ENCODE data around the gene DRAM2.
"Not testable (repeated sequence)": the region's sequence is repeated elsewhere in the genome, so short reads cannot be mapped to it uniquely, and the experiment has no call there.

The DRAM2 gene

DNA sequence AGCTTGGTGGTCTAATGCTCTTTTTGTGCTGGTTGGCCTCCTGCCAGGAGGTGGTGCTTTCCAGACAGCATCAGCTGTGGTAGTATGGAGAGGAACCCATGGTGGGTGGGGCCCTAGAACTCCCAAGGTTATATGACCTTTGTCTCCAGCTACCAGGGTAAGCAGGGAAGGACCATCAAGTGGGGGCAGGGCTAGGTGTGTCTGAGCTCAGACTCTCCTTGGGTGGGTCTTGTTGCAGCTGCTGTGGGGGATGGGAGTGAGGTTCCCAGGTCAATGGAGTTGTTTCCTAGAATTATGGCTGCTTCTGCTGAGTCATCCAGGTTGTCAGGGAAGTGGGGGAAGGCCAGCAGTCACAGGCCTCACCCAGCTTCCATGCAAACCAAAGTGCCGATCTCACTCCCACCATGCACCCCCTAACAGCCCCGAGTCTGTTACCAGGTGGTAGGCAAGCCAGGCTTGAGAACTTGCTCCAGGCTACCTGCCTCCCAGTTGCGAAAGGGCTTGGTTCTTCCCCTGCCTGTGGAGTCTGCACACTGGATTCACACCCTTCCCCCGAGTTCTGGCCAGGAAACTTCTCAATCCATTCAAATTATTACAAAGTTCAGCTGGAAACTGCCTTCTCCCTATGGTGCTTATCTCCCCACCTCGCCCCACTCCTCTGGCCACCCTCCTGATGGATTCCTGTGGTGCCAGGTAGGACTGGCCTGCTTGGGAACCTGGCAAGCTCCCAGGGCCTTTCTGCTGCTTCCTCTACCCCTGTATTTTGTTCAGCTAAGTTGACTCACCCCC, 37.8 kb downstream of the DRAM2 start:
- no peak overlapping the region for H3K4me3 ChIP-seq (ENCODE audit: low read length)
- DNase-seq (ENCODE audit: low read depth), result no peak
- no peak for TF ChIP-seq CTCF (conservative IDR thresholded peaks at IDR 0.05; ENCODE audit: low read depth, low read length)

GRCh38 chr1:111099289-111099688, 40.6 kb downstream of the DRAM2 start:
- no peak for DNase-seq (ENCODE audit: low read depth)
- H3K4me3 ChIP-seq (ENCODE audit: low read length), result no peak overlapping the region
- no peak for TF ChIP-seq CTCF (conservative IDR thresholded peaks at IDR 0.05; ENCODE audit: low read depth, low read length)

GRCh38 chr1:111097356-111098099, 42.4 kb downstream of the DRAM2 start:
- TF ChIP-seq CTCF (conservative IDR thresholded peaks at IDR 0.05; ENCODE audit: low read depth, low read length), result no peak
- H3K4me3 ChIP-seq (ENCODE audit: low read length), result no peak overlapping the region

DNA sequence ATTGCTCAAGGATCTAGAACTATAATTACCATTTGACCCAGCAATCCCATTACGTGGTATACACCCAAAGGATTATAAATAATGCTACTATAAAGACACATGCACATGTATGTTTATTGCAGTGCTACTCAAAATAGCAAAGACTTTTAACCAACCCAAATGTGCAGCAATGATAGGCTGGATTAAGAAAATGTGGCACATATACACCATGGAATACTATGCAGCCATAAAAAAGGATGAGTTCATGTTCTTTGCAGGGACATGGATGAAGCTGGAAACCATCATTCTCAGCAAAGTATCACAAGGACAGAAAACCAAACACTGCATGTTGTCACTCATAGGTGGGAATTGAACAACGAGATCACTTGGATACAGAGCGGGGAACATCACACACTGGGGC, 44.5 kb downstream of the DRAM2 start:
- not testable (repeated sequence) for DNase-seq (ENCODE audit: low read depth); H3K4me3 ChIP-seq (ENCODE audit: low read length)

More at GRCh38 chr1:111097356-111098099, 42.4 kb downstream of the DRAM2 start:
- no peak for DNase-seq (ENCODE audit: low read depth)

GRCh38 chr1:111089638-111090037, 50.3 kb downstream of the DRAM2 start:
- no peak for DNase-seq (ENCODE audit: low read depth)
- TF ChIP-seq CTCF (conservative IDR thresholded peaks at IDR 0.05; ENCODE audit: low read depth, low read length), result no peak
- H3K4me3 ChIP-seq (ENCODE audit: low read length), result no peak overlapping the region

GRCh38 chr1:111085676-111086075, 54.2 kb downstream of the DRAM2 start:
- H3K4me3 ChIP-seq (ENCODE audit: low read length), result no peak overlapping the region
- no peak for DNase-seq (ENCODE audit: low read depth)
- no peak for TF ChIP-seq CTCF (conservative IDR thresholded peaks at IDR 0.05; ENCODE audit: low read depth, low read length)

DNA sequence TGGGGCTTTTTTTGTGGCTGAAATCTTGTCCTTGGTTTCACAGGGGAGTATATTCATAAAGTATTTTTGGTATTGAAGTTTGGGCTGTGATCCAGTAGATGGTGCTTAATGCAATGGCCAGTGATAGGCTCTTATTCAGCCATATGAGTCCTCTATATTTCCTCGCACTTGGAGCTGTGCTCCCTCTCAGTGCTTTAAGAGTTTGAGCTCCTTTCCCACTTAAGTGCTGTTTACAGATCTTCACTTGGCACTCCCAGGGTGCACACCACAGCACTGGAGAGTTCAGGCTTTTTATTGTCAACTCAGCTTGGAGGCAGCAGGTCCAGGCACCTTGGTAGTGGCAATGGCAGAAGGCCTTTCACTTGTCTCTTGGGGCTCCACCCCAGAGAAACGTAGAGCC, 54.9 kb downstream of the DRAM2 start:
- no peak for DNase-seq (ENCODE audit: low read depth)
- TF ChIP-seq CTCF (conservative IDR thresholded peaks at IDR 0.05; ENCODE audit: low read depth, low read length), result no peak
- H3K4me3 ChIP-seq (ENCODE audit: low read length), result no peak overlapping the region

Data from retinal pigment epithelial cell (primary cell).